ENCODE data around the gene DLGAP1. TPM values are rescaled to one million over a fixed set of nuclear protein-coding genes. Genes with fewer than 3 reads are reported as not detected.
"Not testable (repeated sequence)": the region's sequence is repeated elsewhere in the genome, so short reads cannot be mapped to it uniquely, and the experiment has no call there.

Gene DLGAP1
- total and polyA plus RNA-seq, 3 donors from 2014 or later, result 18.6 to 93.8 (median 69.1) TPM

GRCh38 chr18:4024702-4025101, 430.4 kb downstream of the DLGAP1 start:
- Histone ChIP-seq H3K27me3 (no peaks in the 10 kb centered on the region), H3K4me3 (no peak overlapping the region), H3K4me1 (no peaks in the 10 kb centered on the region), H3K9me3 (no peaks in the 10 kb centered on the region), H3K27ac (no peak overlapping the region), H3K36me3 (ENCODE audit: low read depth, missing control alignments) (no peaks in the 10 kb centered on the region)
- TF ChIP-seq, protein P1, sequence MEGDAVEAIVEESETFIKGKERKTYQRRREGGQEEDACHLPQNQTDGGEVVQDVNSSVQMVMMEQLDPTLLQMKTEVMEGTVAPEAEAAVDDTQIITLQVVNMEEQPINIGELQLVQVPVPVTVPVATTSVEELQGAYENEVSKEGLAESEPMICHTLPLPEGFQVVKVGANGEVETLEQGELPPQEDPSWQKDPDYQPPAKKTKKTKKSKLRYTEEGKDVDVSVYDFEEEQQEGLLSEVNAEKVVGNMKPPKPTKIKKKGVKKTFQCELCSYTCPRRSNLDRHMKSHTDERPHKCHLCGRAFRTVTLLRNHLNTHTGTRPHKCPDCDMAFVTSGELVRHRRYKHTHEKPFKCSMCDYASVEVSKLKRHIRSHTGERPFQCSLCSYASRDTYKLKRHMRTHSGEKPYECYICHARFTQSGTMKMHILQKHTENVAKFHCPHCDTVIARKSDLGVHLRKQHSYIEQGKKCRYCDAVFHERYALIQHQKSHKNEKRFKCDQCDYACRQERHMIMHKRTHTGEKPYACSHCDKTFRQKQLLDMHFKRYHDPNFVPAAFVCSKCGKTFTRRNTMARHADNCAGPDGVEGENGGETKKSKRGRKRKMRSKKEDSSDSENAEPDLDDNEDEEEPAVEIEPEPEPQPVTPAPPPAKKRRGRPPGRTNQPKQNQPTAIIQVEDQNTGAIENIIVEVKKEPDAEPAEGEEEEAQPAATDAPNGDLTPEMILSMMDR (IDR thresholded peaks at IDR 0.05), result no peak
- TF ChIP-seq POLR2A (IDR thresholded peaks at IDR 0.05), result no peak
- DNase-seq, result no peak
- intact Hi-C loops (cut with DNase I; ENCODE audit: low total_unique reads), result no loop called here
- 90 to 97% methylated on average over 2 of the region's 2 CpGs for WGBS, 2 donors

DNA sequence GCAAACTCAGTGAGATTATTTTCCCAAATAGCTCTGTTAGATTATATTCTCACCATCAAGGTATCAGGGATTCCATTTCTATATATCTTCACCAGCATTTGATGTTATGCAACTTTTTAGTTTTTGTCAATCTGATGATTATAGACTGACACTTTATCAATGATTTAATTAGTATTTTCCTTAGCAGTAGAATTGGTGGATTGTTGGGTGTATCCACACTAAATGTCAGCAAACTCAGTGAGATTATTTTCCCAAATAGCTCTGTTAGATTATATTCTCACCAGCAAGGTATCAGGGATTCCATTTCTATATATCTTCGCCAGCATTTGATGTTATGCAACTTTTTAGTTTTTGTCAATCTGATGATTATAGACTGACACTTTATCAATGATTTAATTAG, 432.4 kb downstream of the DLGAP1 start:
- H3K36me3 ChIP-seq (ENCODE audit: low read depth, missing control alignments); H3K27me3 ChIP-seq; H3K4me3 ChIP-seq; H3K27ac ChIP-seq; H3K9me3 ChIP-seq; DNase-seq; H3K4me1 ChIP-seq; intact Hi-C loops (cut with DNase I; ENCODE audit: low total_unique reads): not testable (repeated sequence)
- WGBS, 2 donors, result 57 to 88% methylated on average over 1 of the region's 1 CpG

DNA sequence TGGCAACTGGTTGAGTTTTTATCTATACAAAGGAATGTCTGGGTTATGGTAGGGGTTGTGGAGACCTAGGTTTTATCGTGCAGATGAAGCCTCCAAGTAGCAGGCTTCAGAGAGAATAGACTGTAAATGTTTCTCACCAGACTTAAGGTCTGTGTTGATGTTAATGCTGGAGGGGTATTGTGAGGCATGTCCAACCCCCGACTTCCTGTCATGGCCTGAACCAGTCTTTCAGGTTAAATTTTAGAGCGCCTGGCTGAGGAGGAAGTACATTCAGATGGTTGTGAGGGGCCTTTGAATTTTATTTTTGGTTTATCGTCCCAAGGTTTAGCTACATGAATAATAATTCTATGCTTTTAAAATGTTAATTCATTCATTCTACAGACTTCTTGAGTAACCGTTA, 435.1 kb downstream of the DLGAP1 start:
- TF ChIP-seq POLR2A (IDR thresholded peaks at IDR 0.05), result no peak
- H3K4me3 ChIP-seq, result no peak overlapping the region
- DNase-seq, result no peak
- no peaks in the 10 kb centered on the region for H3K9me3 ChIP-seq
- H3K4me1 ChIP-seq, result no peaks in the 10 kb centered on the region
- 82 to 87% methylated on average over 5 of the region's 5 CpGs for WGBS, 2 donors
- H3K36me3 ChIP-seq (ENCODE audit: low read depth, missing control alignments), result no peaks in the 10 kb centered on the region
- intact Hi-C loops (cut with DNase I; ENCODE audit: low total_unique reads), result no loop called here
- no peaks in the 10 kb centered on the region for H3K27me3 ChIP-seq
- H3K27ac ChIP-seq, result no peak overlapping the region

DNA sequence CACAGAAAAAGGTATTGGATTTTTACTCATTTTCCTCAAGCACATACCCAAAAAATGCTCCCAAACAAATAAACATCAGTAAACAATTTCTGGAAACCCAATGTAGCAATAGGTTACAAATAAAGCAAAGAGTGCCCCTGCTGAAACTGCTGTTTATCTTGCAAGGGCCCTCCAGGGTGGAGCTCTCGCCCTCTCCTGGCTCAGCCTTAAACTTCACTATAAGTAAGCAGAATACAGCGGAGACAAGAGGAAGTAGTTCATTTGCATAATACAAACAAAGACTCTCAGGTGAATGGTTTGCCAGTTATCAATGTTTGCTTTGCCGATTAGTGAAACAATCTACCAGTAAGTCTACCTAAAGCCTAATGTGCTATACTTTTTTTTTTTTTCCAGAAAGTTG, 437.6 kb downstream of the DLGAP1 start:
- DNase-seq, result no peak
- intact Hi-C loops (cut with DNase I; ENCODE audit: low total_unique reads), result no loop called here
- Histone ChIP-seq H3K36me3 (ENCODE audit: low read depth, missing control alignments) (no peaks in the 10 kb centered on the region), H3K4me1 (no peaks in the 10 kb centered on the region), H3K27me3 (no peaks in the 10 kb centered on the region), H3K9me3 (no peaks in the 10 kb centered on the region), H3K27ac (no peak overlapping the region), H3K4me3 (no peak overlapping the region)
- TF ChIP-seq, protein P1 (IDR thresholded peaks at IDR 0.05), result no peak
- TF ChIP-seq POLR2A (IDR thresholded peaks at IDR 0.05), result no peak
- WGBS, 2 donors, result 78 to 86% methylated on average over 3 of the region's 3 CpGs

DNA sequence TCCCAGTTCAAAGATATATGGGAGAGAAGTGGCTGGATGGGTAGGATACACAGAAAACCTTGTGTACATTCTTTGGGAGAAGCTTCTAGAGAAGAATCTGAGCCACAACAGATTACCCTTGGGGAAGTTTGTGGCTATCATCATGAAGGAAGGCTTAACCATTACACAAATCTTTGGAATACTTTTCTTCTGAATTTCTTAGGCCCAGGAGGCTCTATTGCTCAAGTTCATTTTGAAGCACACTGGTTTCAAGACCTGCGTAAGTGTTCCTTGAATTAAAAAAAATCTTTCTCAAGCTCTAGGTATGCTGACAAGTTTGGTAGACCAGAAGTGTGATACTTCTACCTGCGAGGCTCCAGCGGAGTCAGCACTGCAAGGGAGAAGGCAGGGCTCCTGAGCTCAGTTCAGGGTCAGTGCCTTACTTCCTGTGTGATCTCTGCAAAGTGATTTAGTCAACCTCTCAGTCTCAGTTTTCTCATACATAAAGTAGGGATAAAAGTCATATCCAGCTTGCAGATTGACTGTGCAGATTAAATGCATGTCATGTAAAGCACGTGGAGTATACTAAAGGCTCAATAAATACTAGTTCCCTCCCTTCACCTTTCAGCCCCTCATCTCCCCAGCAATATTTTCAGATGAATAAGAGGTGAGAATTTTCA, 438.6 kb downstream of the DLGAP1 start:
- no peaks in the 10 kb centered on the region for H3K9me3 ChIP-seq
- H3K27me3 ChIP-seq, result no peaks in the 10 kb centered on the region
- TF ChIP-seq, protein P1 (IDR thresholded peaks at IDR 0.05), result no peak
- TF ChIP-seq POLR2A (IDR thresholded peaks at IDR 0.05), result no peak
- intact Hi-C loops (cut with DNase I; ENCODE audit: low total_unique reads), result no loop called here
- no peak for DNase-seq
- no peaks in the 10 kb centered on the region for H3K4me1 ChIP-seq
- no peaks in the 10 kb centered on the region for H3K36me3 ChIP-seq (ENCODE audit: low read depth, missing control alignments)
- H3K27ac ChIP-seq, result no peak overlapping the region
- no peak overlapping the region for H3K4me3 ChIP-seq
- WGBS, 2 donors, result 87 to 93% methylated on average over 4 of the region's 4 CpGs

DNA sequence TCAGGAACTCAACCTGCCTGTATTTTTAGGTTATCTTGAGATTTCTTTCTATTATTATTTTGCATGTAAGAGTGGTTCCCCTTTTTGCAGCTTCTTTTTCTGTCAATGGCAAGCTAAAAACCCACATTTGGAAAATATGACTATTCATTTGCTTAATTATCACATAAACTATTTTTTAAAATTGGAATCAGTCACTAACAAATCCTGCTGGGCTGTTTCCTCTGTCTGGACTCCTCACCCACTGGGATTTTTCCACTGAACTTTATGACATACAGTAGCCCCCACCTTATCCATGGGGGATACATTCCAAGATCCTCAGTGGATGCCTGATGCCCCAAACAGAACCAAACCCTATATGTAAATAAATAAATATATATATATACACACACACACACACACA, 447.3 kb downstream of the DLGAP1 start:
- intact Hi-C loops (cut with DNase I; ENCODE audit: low total_unique reads), result loop anchor here (10.0 kb wide), 1 partner anchor 233 kb away; no protein-coding TSS in a partner anchor
- TF ChIP-seq, protein P1 (IDR thresholded peaks at IDR 0.05), result no peak
- no peak for TF ChIP-seq POLR2A (IDR thresholded peaks at IDR 0.05)
- Histone ChIP-seq H3K4me1 (no peaks in the 10 kb centered on the region), H3K4me3 (no peak overlapping the region), H3K27ac (no peak overlapping the region), H3K27me3 (no peaks in the 10 kb centered on the region), H3K36me3 (ENCODE audit: low read depth, missing control alignments) (no peaks in the 10 kb centered on the region), H3K9me3 (no peaks in the 10 kb centered on the region)
- DNase-seq, result no peak

Data from testis (tissue), 3 donors.